ENCODE results near the gene BMERB1. TPM values are rescaled to one million over a fixed set of nuclear protein-coding genes. Genes with fewer than 3 reads are reported as not detected.

The BMERB1 gene
- polyA plus RNA-seq, 1 donor (not counting 4 experiments of a cell fraction or from before 2014, with no cell fraction given): 7.8 TPM

DNA sequence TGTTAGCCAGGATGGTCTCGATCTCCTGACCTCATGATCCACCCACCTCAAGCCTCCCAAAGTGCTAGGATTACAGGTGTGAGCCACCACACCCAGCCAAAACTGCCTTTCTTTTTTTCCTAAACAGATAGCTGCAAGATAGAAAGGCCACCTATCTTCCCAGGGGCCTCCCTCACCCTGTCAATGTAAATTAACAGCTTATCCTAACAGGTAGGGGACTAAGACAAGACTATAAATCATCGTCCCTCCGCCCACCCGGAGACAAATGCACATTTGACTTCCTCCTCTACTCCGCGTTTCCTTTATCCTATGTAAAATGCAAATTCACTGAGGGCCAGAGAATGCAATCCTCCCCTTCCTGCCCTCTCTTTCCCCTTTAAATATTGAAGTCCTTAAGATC, 137.2 kb downstream of the BMERB1 start:
- no peaks in the 10 kb centered on the region for H4K20me1 ChIP-seq (ENCODE audit: control insufficient read depth, extremely low read depth, insufficient read depth, low read length)
- no peaks in the 10 kb centered on the region for H3K9me1 ChIP-seq (ENCODE audit: control insufficient read depth, extremely low read depth, insufficient read depth, low read length)
- FAIRE-seq (no peak), DNase-seq (ENCODE audit: low read depth, low spot score) (no peak)
- H3K27me3 ChIP-seq (ENCODE audit: control insufficient read depth, extremely low read depth, insufficient read depth, low read length): no peaks in the 10 kb centered on the region
- no peaks in the 10 kb centered on the region for H3K4me1 ChIP-seq (ENCODE audit: control insufficient read depth, extremely low read depth, insufficient read depth, low read length)
- H3K9me3 ChIP-seq (ENCODE audit: control insufficient read depth, low read depth, low read length): no peaks in the 10 kb centered on the region
- H3K4me2 ChIP-seq (ENCODE audit: control insufficient read depth, extremely low read depth, insufficient read depth, low read depth, low read length): no peak overlapping the region
- no peak overlapping the region for H3K27ac ChIP-seq (ENCODE audit: control insufficient read depth, insufficient read depth, low read length)
- H3K9ac ChIP-seq (ENCODE audit: control insufficient read depth, extremely low read depth, insufficient read depth, low read length): no peak overlapping the region
- dilution Hi-C loops (cut with MboI; ENCODE audit: extremely low pct_ligation_motif_present, low sequenced_read_pairs): no loop called here
- no peaks in the 10 kb centered on the region for H3K36me3 ChIP-seq (ENCODE audit: control insufficient read depth in 2 of 2, extremely low read depth in 1 of 2, insufficient read depth in 2 of 2, low read length in 2 of 2)
- H3K79me2 ChIP-seq (ENCODE audit: control insufficient read depth, insufficient read depth, low read length): no peaks in the 10 kb centered on the region
- TF ChIP-seq EZH2 (IDR thresholded peaks at IDR 0.05; ENCODE audit: low read length): no peak
- TF ChIP-seq, protein P1, sequence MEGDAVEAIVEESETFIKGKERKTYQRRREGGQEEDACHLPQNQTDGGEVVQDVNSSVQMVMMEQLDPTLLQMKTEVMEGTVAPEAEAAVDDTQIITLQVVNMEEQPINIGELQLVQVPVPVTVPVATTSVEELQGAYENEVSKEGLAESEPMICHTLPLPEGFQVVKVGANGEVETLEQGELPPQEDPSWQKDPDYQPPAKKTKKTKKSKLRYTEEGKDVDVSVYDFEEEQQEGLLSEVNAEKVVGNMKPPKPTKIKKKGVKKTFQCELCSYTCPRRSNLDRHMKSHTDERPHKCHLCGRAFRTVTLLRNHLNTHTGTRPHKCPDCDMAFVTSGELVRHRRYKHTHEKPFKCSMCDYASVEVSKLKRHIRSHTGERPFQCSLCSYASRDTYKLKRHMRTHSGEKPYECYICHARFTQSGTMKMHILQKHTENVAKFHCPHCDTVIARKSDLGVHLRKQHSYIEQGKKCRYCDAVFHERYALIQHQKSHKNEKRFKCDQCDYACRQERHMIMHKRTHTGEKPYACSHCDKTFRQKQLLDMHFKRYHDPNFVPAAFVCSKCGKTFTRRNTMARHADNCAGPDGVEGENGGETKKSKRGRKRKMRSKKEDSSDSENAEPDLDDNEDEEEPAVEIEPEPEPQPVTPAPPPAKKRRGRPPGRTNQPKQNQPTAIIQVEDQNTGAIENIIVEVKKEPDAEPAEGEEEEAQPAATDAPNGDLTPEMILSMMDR (optimal IDR thresholded peaks at IDR 0.05 in 1 of 3, IDR thresholded peaks at IDR 0.05 in 1 of 3, conservative IDR thresholded peaks at IDR 0.05 in 1 of 3; ENCODE audit: extremely low read depth in 1 of 3, insufficient read depth in 2 of 3, low read length in 3 of 3): no peak
- H3K4me3 ChIP-seq (ENCODE audit: control insufficient read depth in 2 of 3, extremely low read depth in 1 of 3, insufficient read depth in 2 of 3, low read depth in 1 of 3, low read length in 3 of 3): no peak overlapping the region
- H2AFZ ChIP-seq (ENCODE audit: control insufficient read depth, low read length): no peak overlapping the region

DNA sequence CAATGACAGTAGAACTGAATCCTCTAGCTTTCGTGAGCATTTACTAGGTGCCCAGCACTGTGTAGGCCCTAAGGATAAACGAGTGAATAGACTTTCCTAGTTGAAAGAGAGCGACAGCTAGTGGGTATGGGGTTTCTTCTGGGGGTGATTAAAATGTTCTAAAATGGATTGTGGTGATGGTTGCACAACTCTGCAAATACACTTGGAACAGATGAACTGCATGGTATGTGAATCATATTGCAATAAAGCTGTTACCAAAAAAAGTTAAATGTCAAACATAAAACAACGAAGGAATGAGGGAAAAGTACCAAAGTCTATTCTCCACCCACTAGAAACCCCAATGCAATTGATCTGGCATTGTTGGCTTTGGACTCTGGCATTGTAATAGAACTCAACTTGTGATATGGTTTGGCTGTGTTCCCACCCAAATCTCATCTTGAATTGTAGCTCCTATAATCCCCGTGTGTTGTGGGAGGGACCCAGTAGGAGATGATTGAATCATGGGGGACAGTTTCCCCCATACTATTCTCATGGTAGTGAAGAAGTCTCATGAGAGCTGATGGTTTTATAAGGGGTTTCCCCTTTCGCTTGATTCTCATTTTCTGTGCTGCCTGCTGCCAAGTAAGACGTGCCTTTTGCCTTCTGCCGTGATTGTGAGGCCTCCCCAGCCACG, 138.1 kb downstream of the BMERB1 start:
- no peak overlapping the region for H3K4me3 ChIP-seq (ENCODE audit: control insufficient read depth in 2 of 3, extremely low read depth in 1 of 3, insufficient read depth in 2 of 3, low read depth in 1 of 3, low read length in 3 of 3)
- H3K9me3 ChIP-seq (ENCODE audit: control insufficient read depth, low read depth, low read length): no peaks in the 10 kb centered on the region
- H3K4me2 ChIP-seq (ENCODE audit: control insufficient read depth, extremely low read depth, insufficient read depth, low read depth, low read length): no peak overlapping the region
- no peak overlapping the region for H3K27ac ChIP-seq (ENCODE audit: control insufficient read depth, insufficient read depth, low read length)
- H3K27me3 ChIP-seq (ENCODE audit: control insufficient read depth, extremely low read depth, insufficient read depth, low read length): no peaks in the 10 kb centered on the region
- H4K20me1 ChIP-seq (ENCODE audit: control insufficient read depth, extremely low read depth, insufficient read depth, low read length): no peaks in the 10 kb centered on the region
- DNase-seq (ENCODE audit: low read depth, low spot score) (no peak), FAIRE-seq (no peak)
- no peaks in the 10 kb centered on the region for H3K9me1 ChIP-seq (ENCODE audit: control insufficient read depth, extremely low read depth, insufficient read depth, low read length)
- no peaks in the 10 kb centered on the region for H3K79me2 ChIP-seq (ENCODE audit: control insufficient read depth, insufficient read depth, low read length)
- H3K4me1 ChIP-seq (ENCODE audit: control insufficient read depth, extremely low read depth, insufficient read depth, low read length): no peaks in the 10 kb centered on the region
- no peak overlapping the region for H2AFZ ChIP-seq (ENCODE audit: control insufficient read depth, low read length)
- no peaks in the 10 kb centered on the region for H3K36me3 ChIP-seq (ENCODE audit: control insufficient read depth in 2 of 2, extremely low read depth in 1 of 2, insufficient read depth in 2 of 2, low read length in 2 of 2)
- dilution Hi-C loops (cut with MboI; ENCODE audit: extremely low pct_ligation_motif_present, low sequenced_read_pairs): no loop called here
- no peak for TF ChIP-seq EZH2 (IDR thresholded peaks at IDR 0.05; ENCODE audit: low read length)
- TF ChIP-seq, protein P1 (optimal IDR thresholded peaks at IDR 0.05 in 1 of 3, IDR thresholded peaks at IDR 0.05 in 1 of 3, conservative IDR thresholded peaks at IDR 0.05 in 1 of 3; ENCODE audit: extremely low read depth in 1 of 3, insufficient read depth in 2 of 3, low read length in 3 of 3): no peak
- no peak overlapping the region for H3K9ac ChIP-seq (ENCODE audit: control insufficient read depth, extremely low read depth, insufficient read depth, low read length)

All from keratinocyte (primary cell).